IMR-90 (cell line): ENCODE measurements around the gene CCNB1. TPM values are rescaled to one million over a fixed set of nuclear protein-coding genes. Genes with fewer than 3 reads are reported as not detected.
"Not testable (repeated sequence)": the region's sequence is repeated elsewhere in the genome, so short reads cannot be mapped to it uniquely, and the experiment has no call there.

Source experiments
- ATAC-seq: fragments of 200-7000 bp; cut with Tn5 transposase; 2 replicates; pipeline ENCODE4 v1.9.1; 2020; ENCODE audit warnings: low read depth, mild to moderate bottlenecking, moderate library complexity
- BruUV-seq: library from RNA; stranded (reverse); fragments of 400-500 nt; replicated peaks from 2 replicates; lab custom pipeline; 2021; lab: Mats Ljungman, UMichigan
- CTCF ChIA-PET: fragments of 300-600 bp; formaldehyde crosslinking; extraction: SDS; loops from one replicate; lab custom pipeline; 2021; ENCODE audit warnings: antibody characterized with exemption; lab: Yijun Ruan, JAX
- POLR2A ChIA-PET: fragments of 300-600 bp; sonication (Branson Sonifier 250); formaldehyde crosslinking; loops from one replicate; lab custom pipeline; 2022; ENCODE audit warnings: antibody characterized with exemption; ENCODE audit not compliant: unreplicated experiment; lab: Charles Lee
- DNase-seq: peaks from one replicate; pipeline ENCODE4 v3.0.0; 2013
- H2AFZ ChIP-seq: replicated peaks from 2 replicates; pipeline ENCODE3; 2013; ENCODE audit warnings: low read length, mild to moderate bottlenecking; ENCODE audit not compliant: poor library complexity
- H2AK5ac ChIP-seq: 2 replicates; pipeline ENCODE4 v1.6.1; 2013; ENCODE audit warnings: low read depth, low read length, inconsistent platforms
- H2AK9ac ChIP-seq: replicated peaks from 2 replicates; pipeline ENCODE3; 2013; ENCODE audit warnings: mild to moderate bottlenecking, low read depth, low read length, moderate library complexity; ENCODE audit not compliant: poor library complexity
- H2BK120ac ChIP-seq: 2 replicates; pipeline ENCODE4 v1.6.1; 2013; ENCODE audit warnings: low read depth, low read length, inconsistent platforms
- H2BK15ac ChIP-seq: 3 replicates; pipeline ENCODE4 v1.6.1; 2013; ENCODE audit warnings: low read depth, low read length, inconsistent platforms
- H2BK20ac ChIP-seq: 2 replicates; pipeline ENCODE4 v1.6.1; 2013; ENCODE audit warnings: low read depth, mild to moderate bottlenecking, inconsistent platforms, low read length, moderate library complexity
- H2BK5ac ChIP-seq: 2 replicates; pipeline ENCODE4 v1.6.1; 2013; ENCODE audit warnings: mild to moderate bottlenecking, low read depth, low read length, inconsistent platforms; ENCODE audit not compliant: poor library complexity, severe bottlenecking
- H3K14ac ChIP-seq: replicated peaks from 2 replicates; pipeline ENCODE4 v1.6.1; 2013; ENCODE audit warnings: low read depth, low read length, inconsistent platforms
- H3K18ac ChIP-seq: 2 replicates; pipeline ENCODE4 v1.6.1; 2013; ENCODE audit warnings: low read depth, low read length, control low read depth
- H3K23ac ChIP-seq: 2 replicates; pipeline ENCODE4 v1.6.1; 2013; ENCODE audit warnings: low read depth, low read length, inconsistent platforms
- H3K27ac ChIP-seq: 2 replicates; pipeline ENCODE4 v1.5.1; 2013; ENCODE audit warnings: mild to moderate bottlenecking, control low read depth, low read length; ENCODE audit not compliant: insufficient read depth
- H3K27me3 ChIP-seq: 2 replicates; pipeline ENCODE4 v1.6.1; 2013; ENCODE audit warnings: low read length; ENCODE audit not compliant: control insufficient read depth, insufficient read depth
- H3K36me3 ChIP-seq: 2 replicates; pipeline ENCODE4 v1.6.1; 2013; ENCODE audit warnings: low read length, mixed read lengths; ENCODE audit not compliant: control insufficient read depth, insufficient read depth
- H3K4ac ChIP-seq: 2 replicates; pipeline ENCODE4 v1.6.1; 2013; ENCODE audit warnings: low read depth, low read length, inconsistent platforms
- H3K4me1 ChIP-seq: 2 replicates; pipeline ENCODE4 v1.6.1; 2013; ENCODE audit warnings: low read length, mixed read lengths; ENCODE audit not compliant: control insufficient read depth, insufficient read depth
- H3K4me2 ChIP-seq: 2 replicates; pipeline ENCODE4 v1.6.1; 2013; ENCODE audit warnings: low read depth, mild to moderate bottlenecking, control low read depth, low read length, moderate library complexity
- H3K4me3 ChIP-seq: 2 replicates; pipeline ENCODE4 v1.5.1; 2013; ENCODE audit warnings: low read depth, mild to moderate bottlenecking, control low read depth, low read length, moderate library complexity; ENCODE audit not compliant: insufficient read depth
- H3K56ac ChIP-seq: 2 replicates; pipeline ENCODE4 v1.6.1; 2013; ENCODE audit warnings: low read length, inconsistent platforms; ENCODE audit not compliant: insufficient read depth; ENCODE audit errors: extremely low read depth
- H3K79me1 ChIP-seq, 2 experiments: 2 replicates each; pipeline ENCODE4 v1.6.1; 2013; ENCODE audit warnings: low read length in 2 of 2, inconsistent platforms in 1 of 2, low read depth in 1 of 2
- H3K9ac ChIP-seq: 2 replicates; pipeline ENCODE4 v1.6.1; 2013; ENCODE audit warnings: low read depth, low read length, control low read depth
- H3K9me1 ChIP-seq: 2 replicates; pipeline ENCODE4 v1.6.1; 2013; ENCODE audit warnings: low read length, inconsistent platforms; ENCODE audit not compliant: insufficient read depth
- H3K9me3 ChIP-seq: 2 replicates; pipeline ENCODE4 v1.6.1; 2013; ENCODE audit warnings: low read length; ENCODE audit not compliant: control insufficient read depth, insufficient read depth
- H4K20me1 ChIP-seq: 2 replicates; pipeline ENCODE4 v1.6.1; 2013; ENCODE audit warnings: low read length, inconsistent platforms; ENCODE audit not compliant: insufficient read depth
- H4K5ac ChIP-seq: 2 replicates; pipeline ENCODE4 v1.6.1; 2013; ENCODE audit warnings: mild to moderate bottlenecking, low read depth, low read length, control low read depth
- H4K8ac ChIP-seq, 2 experiments: 2 replicates each; pipeline ENCODE4 v1.6.1; 2013; ENCODE audit warnings: low read depth in 2 of 2, low read length in 2 of 2, control low read depth in 1 of 2, inconsistent platforms in 1 of 2
- H4K91ac ChIP-seq: 2 replicates; pipeline ENCODE4 v1.6.1; 2013; ENCODE audit warnings: low read depth, low read length, inconsistent platforms; ENCODE audit not compliant: insufficient read depth
- WGBS, 2 experiments: methylation state at CpG; one replicate each; pipeline versions ENCODE4 v1.1.5 to v1.1.7; 2013; ENCODE audit warnings: missing lambda C conversion rate in 2 of 2; ENCODE audit not compliant: insufficient read length in 1 of 2; ENCODE audit errors: extremely low coverage in 2 of 2; 5-methylcytosine and 5-hydroxymethylcytosine counted together
- dilution Hi-C: fragments of 300-500 bp; cut with HindIII; formaldehyde crosslinking; loops from one replicate; pipeline ENCODE4 v1.14.3; 2018; ENCODE audit warnings: low sequenced_read_pairs; ENCODE audit not compliant: unreplicated experiment
- in situ Hi-C: fragments of 300-500 bp; cut with MboI; formaldehyde crosslinking; loops from 3 replicates; pipeline ENCODE4 v1.14.3; 2019; ENCODE audit warnings: low sequenced_read_pairs, inconsistent platforms, mixed read lengths
- intact Hi-C: fragments of 100-400 bp; cut with micrococcal nuclease; formaldehyde crosslinking; loops from 2 replicates; pipeline ENCODE4 v1.10.0; 2022
- polyA plus RNA-seq, 3 experiments: library from polyadenylated mRNA; depleted of rRNA; stranded (reverse); fragments of >200 nt; gene quantifications; 2 replicates each; pipeline ENCODE4 v1.2.3, GENCODE V29; 2012; ENCODE audit warnings: low replicate concordance in 1 of 3
- total RNA-seq: library from RNA; depleted of rRNA; stranded (reverse); fragments of >200 nt; gene quantifications from 2 replicates; pipeline ENCODE4 v1.2.3, GENCODE V29; 2012

The CCNB1 gene
- total and polyA plus RNA-seq, 2 of the 4 experiments (the other 2 are of a cell fraction) = 83.3 to 160 TPM

GRCh38 chr5:69137208-69137607 lies 29.7 kb upstream of the CCNB1 start:
- H2BK20ac ChIP-seq, H3K56ac ChIP-seq, H3K14ac ChIP-seq, H2BK120ac ChIP-seq, BruUV-seq, dilution Hi-C loops, H4K5ac ChIP-seq, DNase-seq, H3K9me1 ChIP-seq, H3K4me2 ChIP-seq, H3K23ac ChIP-seq, POLR2A ChIA-PET, H2BK15ac ChIP-seq, H3K36me3 ChIP-seq, H3K9ac ChIP-seq, H3K27ac ChIP-seq, H3K79me1 ChIP-seq, H3K9me3 ChIP-seq, H2AK5ac ChIP-seq, H2AFZ ChIP-seq, H3K4ac ChIP-seq, CTCF ChIA-PET, H4K8ac ChIP-seq, H4K91ac ChIP-seq, H2BK5ac ChIP-seq, ATAC-seq, H2AK9ac ChIP-seq, in situ Hi-C loops, H3K4me1 ChIP-seq, H3K4me3 ChIP-seq, H4K20me1 ChIP-seq, intact Hi-C loops, H3K27me3 ChIP-seq, H3K18ac ChIP-seq: not testable (repeated sequence)
- no CpG with 5 or more reads among the region's 1 CpG for WGBS, 2 experiments
